ENCODE results near the gene TBX15.

TBX15 gene

GRCh38 chr1:118905196-118905595, 82.9 kb downstream of the TBX15 start:
- H3K9me3 ChIP-seq (ENCODE audit: insufficient read depth, low read length) = no peaks in the 10 kb centered on the region
- H4K20me1 ChIP-seq (ENCODE audit: low read depth, low read length) = no peaks in the 10 kb centered on the region
- no peak overlapping the region for H2AFZ ChIP-seq (ENCODE audit: low read depth, low read length, severe bottlenecking)
- TF ChIP-seq, protein P1, sequence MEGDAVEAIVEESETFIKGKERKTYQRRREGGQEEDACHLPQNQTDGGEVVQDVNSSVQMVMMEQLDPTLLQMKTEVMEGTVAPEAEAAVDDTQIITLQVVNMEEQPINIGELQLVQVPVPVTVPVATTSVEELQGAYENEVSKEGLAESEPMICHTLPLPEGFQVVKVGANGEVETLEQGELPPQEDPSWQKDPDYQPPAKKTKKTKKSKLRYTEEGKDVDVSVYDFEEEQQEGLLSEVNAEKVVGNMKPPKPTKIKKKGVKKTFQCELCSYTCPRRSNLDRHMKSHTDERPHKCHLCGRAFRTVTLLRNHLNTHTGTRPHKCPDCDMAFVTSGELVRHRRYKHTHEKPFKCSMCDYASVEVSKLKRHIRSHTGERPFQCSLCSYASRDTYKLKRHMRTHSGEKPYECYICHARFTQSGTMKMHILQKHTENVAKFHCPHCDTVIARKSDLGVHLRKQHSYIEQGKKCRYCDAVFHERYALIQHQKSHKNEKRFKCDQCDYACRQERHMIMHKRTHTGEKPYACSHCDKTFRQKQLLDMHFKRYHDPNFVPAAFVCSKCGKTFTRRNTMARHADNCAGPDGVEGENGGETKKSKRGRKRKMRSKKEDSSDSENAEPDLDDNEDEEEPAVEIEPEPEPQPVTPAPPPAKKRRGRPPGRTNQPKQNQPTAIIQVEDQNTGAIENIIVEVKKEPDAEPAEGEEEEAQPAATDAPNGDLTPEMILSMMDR (IDR thresholded peaks at IDR 0.05; ENCODE audit: insufficient read depth, low read length, poor library complexity, severe bottlenecking) = no peak
- TF ChIP-seq EZH2phosphoT487 (conservative IDR thresholded peaks at IDR 0.05; ENCODE audit: low read length) = no peak
- H3K36me3 ChIP-seq (ENCODE audit: low read length) = no peaks in the 10 kb centered on the region
- no peaks in the 10 kb centered on the region for H3K9me2 ChIP-seq (replicated peaks; ENCODE audit: insufficient read depth, low read length)
- H3K4me3 ChIP-seq (ENCODE audit: insufficient read depth, low read length, poor library complexity, severe bottlenecking) = no peak overlapping the region
- no peak overlapping the region for H3K4me2 ChIP-seq (ENCODE audit: low read depth, low read length, poor library complexity, severe bottlenecking)
- no peaks in the 10 kb centered on the region for H3K79me2 ChIP-seq (ENCODE audit: insufficient read depth, low read length)
- no peak overlapping the region for H3K27ac ChIP-seq (ENCODE audit: low read depth, low read length)
- H3F3A ChIP-seq (ENCODE audit: insufficient read depth) = no peaks in the 10 kb centered on the region
- H3K9ac ChIP-seq (ENCODE audit: low read length) = no peak overlapping the region
- no peaks in the 10 kb centered on the region for H3K27me3 ChIP-seq (ENCODE audit: low read length)

DNA sequence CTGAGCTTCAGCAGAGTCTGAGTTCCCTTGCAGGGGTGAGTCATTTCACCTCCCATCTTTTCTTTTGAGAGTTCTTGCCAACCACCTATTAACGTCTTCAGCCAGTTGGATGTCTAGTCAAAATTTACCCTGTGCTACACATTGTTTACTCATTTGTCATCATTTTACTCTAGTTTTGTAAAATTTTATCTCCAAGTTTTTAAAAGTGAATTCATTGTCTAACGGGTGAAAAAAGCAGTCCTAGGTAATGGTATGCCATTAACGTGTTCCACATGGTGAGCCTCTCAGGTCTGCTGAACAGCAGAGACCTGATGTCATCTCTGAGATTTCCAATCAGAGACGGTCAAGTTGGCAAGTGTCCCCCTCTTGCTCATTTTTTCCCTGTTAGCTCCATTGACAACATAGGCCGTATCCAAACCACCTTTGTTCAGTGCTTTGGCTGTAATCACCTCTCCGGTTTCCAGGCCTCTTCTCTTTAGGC, 85.4 kb downstream of the TBX15 start:
- Histone ChIP-seq H3K79me2 (ENCODE audit: insufficient read depth, low read length) (no peaks in the 10 kb centered on the region), H3K27me3 (ENCODE audit: low read length) (no peaks in the 10 kb centered on the region), H3K9ac (ENCODE audit: low read length) (no peak overlapping the region), H3K9me2 (replicated peaks; ENCODE audit: insufficient read depth, low read length) (no peaks in the 10 kb centered on the region), H3F3A (ENCODE audit: insufficient read depth) (no peaks in the 10 kb centered on the region), H3K9me3 (ENCODE audit: insufficient read depth, low read length) (no peaks in the 10 kb centered on the region), H3K4me2 (ENCODE audit: low read depth, low read length, poor library complexity, severe bottlenecking) (no peak overlapping the region), H3K36me3 (ENCODE audit: low read length) (no peaks in the 10 kb centered on the region), H3K27ac (ENCODE audit: low read depth, low read length) (no peak overlapping the region), H4K20me1 (ENCODE audit: low read depth, low read length) (no peaks in the 10 kb centered on the region), H3K4me3 (ENCODE audit: insufficient read depth, low read length, poor library complexity, severe bottlenecking) (no peak overlapping the region), H2AFZ (ENCODE audit: low read depth, low read length, severe bottlenecking) (no peak overlapping the region)
- TF ChIP-seq, protein P1 (IDR thresholded peaks at IDR 0.05; ENCODE audit: insufficient read depth, low read length, poor library complexity, severe bottlenecking) = no peak
- TF ChIP-seq EZH2phosphoT487 (conservative IDR thresholded peaks at IDR 0.05; ENCODE audit: low read length) = no peak

GRCh38 chr1:118902299-118902698, 85.8 kb downstream of the TBX15 start:
- H3F3A ChIP-seq (ENCODE audit: insufficient read depth) = no peaks in the 10 kb centered on the region
- H3K4me3 ChIP-seq (ENCODE audit: insufficient read depth, low read length, poor library complexity, severe bottlenecking) = no peak overlapping the region
- H3K9ac ChIP-seq (ENCODE audit: low read length) = no peak overlapping the region
- H3K9me2 ChIP-seq (replicated peaks; ENCODE audit: insufficient read depth, low read length) = no peaks in the 10 kb centered on the region
- H3K4me2 ChIP-seq (ENCODE audit: low read depth, low read length, poor library complexity, severe bottlenecking) = no peak overlapping the region
- H2AFZ ChIP-seq (ENCODE audit: low read depth, low read length, severe bottlenecking) = no peak overlapping the region
- H3K9me3 ChIP-seq (ENCODE audit: insufficient read depth, low read length) = no peaks in the 10 kb centered on the region
- H3K36me3 ChIP-seq (ENCODE audit: low read length) = no peaks in the 10 kb centered on the region
- H3K79me2 ChIP-seq (ENCODE audit: insufficient read depth, low read length) = no peaks in the 10 kb centered on the region
- no peaks in the 10 kb centered on the region for H3K27me3 ChIP-seq (ENCODE audit: low read length)
- H4K20me1 ChIP-seq (ENCODE audit: low read depth, low read length) = no peaks in the 10 kb centered on the region
- TF ChIP-seq, protein P1 (IDR thresholded peaks at IDR 0.05; ENCODE audit: insufficient read depth, low read length, poor library complexity, severe bottlenecking) = no peak
- TF ChIP-seq EZH2phosphoT487 (conservative IDR thresholded peaks at IDR 0.05; ENCODE audit: low read length) = no peak
- H3K27ac ChIP-seq (ENCODE audit: low read depth, low read length) = no peak overlapping the region

Measured in SU-DHL-6 (cell line).